Nephron (organoid): Measurements from ENCODE around the gene GLB1L2.

ENCODE experiments used
- H3K27ac Mint-ChIP-seq, 3 experiments: 2 replicates each; pipeline ENCODE4 v1.8.0; 2020; ENCODE audit warnings: mixed read lengths in 3 of 3, mild to moderate bottlenecking in 2 of 3, moderate library complexity in 1 of 3
- H3K27me3 Mint-ChIP-seq: 2 replicates; pipeline ENCODE4 v1.8.0; 2021; ENCODE audit warnings: low read depth, mild to moderate bottlenecking, moderate library complexity, mixed read lengths
- H3K36me3 Mint-ChIP-seq: 2 replicates; pipeline ENCODE4 v1.8.0; 2020; ENCODE audit warnings: low read depth, mixed read lengths
- H3K4me1 Mint-ChIP-seq: 2 replicates; pipeline ENCODE4 v1.8.0; 2020; ENCODE audit warnings: mixed read lengths
- H3K4me3 Mint-ChIP-seq, 3 experiments: 2 replicates each; pipeline ENCODE4 v1.8.0; 2020; ENCODE audit warnings: mild to moderate bottlenecking in 3 of 3, mixed read lengths in 3 of 3, moderate library complexity in 2 of 3
- H3K9me3 Mint-ChIP-seq: 2 replicates; pipeline ENCODE4 v1.8.0; 2020; ENCODE audit warnings: mixed read lengths
- TF ChIP-seq, protein P1 (sequence below), 3 experiments: fragments of 200-600 bp; sonication (generic); IDR thresholded peaks; one replicate each; pipeline ENCODE4 v1.5.0; 2021; ENCODE audit warnings: antibody characterized with exemption in 3 of 3; ENCODE audit not compliant: unreplicated experiment in 3 of 3

Gene GLB1L2

DNA sequence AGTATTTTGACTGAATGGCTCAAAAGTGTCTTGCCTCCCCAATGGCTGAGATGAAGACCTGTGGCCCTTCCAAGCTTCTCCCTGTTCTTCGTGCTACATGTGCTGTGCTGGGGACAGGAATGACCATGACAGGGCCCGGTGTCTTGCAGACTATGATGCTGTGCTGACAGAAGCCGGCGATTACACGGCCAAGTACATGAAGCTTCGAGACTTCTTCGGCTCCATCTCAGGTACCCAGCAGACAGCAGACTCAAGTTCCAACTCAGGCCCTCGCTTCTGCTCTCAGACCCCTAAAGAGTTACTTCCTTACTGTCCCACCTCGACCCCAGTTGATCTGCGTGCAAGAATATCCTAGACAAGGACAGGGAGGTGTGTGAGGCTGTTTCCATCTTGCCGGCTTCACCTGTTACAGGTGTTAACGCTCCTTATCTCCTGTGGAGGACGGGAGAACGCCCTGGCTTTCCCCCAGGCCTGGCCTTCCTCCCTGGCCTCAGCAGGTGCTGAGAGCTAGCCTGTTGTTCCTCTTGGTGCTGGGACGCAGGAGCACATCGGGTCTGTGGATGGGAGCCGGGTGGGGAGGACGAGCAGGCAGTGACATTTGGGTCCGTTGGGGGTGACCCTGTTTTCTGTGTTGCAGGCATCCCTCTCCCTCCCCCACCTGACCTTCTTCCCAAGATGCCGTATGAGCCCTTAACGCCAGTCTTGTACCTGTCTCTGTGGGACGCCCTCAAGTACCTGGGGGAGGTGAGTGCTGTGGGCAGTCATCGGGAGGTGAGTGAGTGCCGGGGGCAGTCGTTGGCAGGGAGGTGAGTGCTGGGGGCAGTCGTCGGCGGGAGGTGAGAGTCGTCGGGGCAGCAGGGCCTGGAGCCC is 38.1 kb downstream of the GLB1L2 start:
- H3K4me3 Mint-ChIP-seq: no peak overlapping the region
- TF ChIP-seq, protein P1, sequence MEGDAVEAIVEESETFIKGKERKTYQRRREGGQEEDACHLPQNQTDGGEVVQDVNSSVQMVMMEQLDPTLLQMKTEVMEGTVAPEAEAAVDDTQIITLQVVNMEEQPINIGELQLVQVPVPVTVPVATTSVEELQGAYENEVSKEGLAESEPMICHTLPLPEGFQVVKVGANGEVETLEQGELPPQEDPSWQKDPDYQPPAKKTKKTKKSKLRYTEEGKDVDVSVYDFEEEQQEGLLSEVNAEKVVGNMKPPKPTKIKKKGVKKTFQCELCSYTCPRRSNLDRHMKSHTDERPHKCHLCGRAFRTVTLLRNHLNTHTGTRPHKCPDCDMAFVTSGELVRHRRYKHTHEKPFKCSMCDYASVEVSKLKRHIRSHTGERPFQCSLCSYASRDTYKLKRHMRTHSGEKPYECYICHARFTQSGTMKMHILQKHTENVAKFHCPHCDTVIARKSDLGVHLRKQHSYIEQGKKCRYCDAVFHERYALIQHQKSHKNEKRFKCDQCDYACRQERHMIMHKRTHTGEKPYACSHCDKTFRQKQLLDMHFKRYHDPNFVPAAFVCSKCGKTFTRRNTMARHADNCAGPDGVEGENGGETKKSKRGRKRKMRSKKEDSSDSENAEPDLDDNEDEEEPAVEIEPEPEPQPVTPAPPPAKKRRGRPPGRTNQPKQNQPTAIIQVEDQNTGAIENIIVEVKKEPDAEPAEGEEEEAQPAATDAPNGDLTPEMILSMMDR (IDR thresholded peaks at IDR 0.05; ENCODE audit: unreplicated experiment in 3 of 3): no peak
- H3K27ac Mint-ChIP-seq: no peak overlapping the region
- H3K27me3 Mint-ChIP-seq: peaks cover 23% of the 10 kb centered on the region
- H3K36me3 Mint-ChIP-seq: no peaks in the 10 kb centered on the region
- H3K4me1 Mint-ChIP-seq: peaks cover 15% of the 10 kb centered on the region
- no peaks in the 10 kb centered on the region for H3K9me3 Mint-ChIP-seq

DNA sequence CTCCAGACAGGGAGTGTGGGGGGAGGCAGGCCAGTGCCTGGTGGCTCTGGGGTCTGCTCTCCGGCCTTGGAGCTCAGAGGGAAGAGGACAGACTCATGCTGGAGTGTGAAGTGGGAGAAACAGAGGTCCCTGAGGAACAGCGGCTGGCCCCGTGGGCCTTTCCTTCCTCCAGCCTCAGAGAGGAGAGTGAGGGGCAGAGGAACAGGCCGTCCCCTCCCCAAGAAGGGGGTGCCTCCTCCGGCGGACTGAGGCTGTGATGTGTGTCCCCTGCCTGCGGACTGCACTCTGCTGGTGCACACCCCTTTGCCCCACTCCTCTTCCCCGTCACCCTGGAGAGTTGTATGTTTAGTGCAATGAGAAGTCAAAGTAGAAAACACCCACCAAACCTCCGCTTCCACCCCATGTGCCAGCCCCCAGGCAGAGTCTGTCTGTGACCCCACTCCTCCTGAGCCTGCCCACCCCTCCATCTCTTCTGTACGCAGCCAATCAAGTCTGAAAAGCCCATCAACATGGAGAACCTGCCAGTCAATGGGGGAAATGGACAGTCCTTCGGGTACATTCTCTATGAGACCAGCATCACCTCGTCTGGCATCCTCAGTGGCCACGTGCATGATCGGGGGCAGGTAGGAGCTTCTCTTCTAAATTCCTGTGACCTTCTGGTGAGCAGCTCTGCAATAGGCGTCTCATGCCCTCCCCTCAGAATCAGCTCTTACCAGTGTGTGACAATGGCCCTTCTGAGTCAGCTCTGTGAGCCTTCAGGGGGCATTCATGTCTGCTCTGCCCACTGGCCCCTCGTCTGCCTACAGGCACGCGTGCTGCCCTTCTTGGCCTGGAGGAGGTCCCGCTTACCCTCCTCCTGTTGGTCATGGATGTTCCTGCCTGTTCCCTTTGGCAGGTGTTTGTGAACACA is 39.0 kb downstream of the GLB1L2 start:
- peaks cover 14% of the 10 kb centered on the region for H3K4me1 Mint-ChIP-seq
- H3K9me3 Mint-ChIP-seq: no peaks in the 10 kb centered on the region
- peaks cover 23% of the 10 kb centered on the region for H3K27me3 Mint-ChIP-seq
- H3K36me3 Mint-ChIP-seq: no peaks in the 10 kb centered on the region
- TF ChIP-seq, protein P1 (IDR thresholded peaks at IDR 0.05; ENCODE audit: unreplicated experiment in 3 of 3): no peak
- no peak overlapping the region for H3K4me3 Mint-ChIP-seq
- no peak overlapping the region for H3K27ac Mint-ChIP-seq

DNA sequence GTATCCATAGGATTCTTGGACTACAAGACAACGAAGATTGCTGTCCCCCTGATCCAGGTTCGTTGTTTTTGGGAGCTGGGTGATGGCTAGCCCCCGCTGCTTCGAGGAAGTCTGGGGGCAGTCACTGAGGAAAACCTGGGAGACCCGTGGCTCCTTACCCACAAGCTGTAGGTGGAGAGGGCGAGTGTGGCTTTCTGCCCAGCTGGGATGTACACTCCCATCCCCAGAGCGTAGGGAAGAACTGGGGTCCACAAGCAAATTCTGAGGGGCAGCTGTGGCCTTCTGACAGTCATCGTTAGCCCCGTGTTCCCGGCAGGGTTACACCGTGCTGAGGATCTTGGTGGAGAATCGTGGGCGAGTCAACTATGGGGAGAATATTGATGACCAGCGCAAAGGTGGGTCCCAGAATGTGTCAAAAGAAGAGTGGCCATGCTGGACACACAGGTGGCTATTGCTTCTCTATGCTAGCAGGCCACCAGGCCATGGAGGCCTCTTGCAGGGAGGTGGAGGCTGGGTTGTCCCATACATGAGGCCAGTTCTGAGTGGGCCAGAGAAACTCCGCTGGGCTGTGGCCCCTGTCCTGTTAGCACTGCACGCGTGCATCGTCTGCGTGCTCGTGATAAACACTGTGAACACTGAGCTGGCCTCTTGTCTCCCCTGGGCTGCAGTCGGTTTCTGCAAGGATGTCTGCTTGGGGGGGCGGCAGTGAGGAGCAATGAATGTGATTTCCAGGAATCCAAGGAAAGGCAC is 39.8 kb downstream of the GLB1L2 start:
- Mint-ChIP-seq H3K4me1 (peaks cover 6% of the 10 kb centered on the region), H3K27me3 (peaks cover 23% of the 10 kb centered on the region), H3K9me3 (no peaks in the 10 kb centered on the region)

DNA sequence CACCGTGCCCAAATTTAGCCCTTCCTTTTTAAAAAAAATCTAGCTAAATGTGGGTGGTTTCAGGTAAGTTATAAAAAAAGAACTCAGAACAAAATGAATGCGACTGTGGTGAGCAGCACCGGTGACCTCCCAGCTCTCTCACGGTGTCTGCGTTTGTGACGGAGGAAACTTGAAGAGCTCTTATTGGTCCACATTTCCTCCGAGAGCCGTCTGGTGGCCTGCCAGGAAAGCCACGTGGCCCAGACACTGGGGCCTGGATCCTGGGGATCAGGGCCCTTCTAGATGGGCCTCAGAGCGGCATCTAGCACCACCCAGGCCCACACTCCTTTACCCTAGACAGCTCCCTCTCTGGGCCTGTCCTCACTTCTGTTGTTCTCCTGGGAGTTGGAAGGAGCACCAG is 40.7 kb downstream of the GLB1L2 start:
- TF ChIP-seq, protein P1 (IDR thresholded peaks at IDR 0.05; ENCODE audit: unreplicated experiment in 3 of 3): no peak
- Mint-ChIP-seq H3K36me3 (no peaks in the 10 kb centered on the region), H3K27ac (no peak overlapping the region), H3K4me1 (no peaks in the 10 kb centered on the region), H3K27me3 (peaks cover 18% of the 10 kb centered on the region), H3K4me3 (no peak overlapping the region), H3K9me3 (no peaks in the 10 kb centered on the region)

More for the DNA sequence above, 39.8 kb downstream of the GLB1L2 start:
- Mint-ChIP-seq H3K36me3 (no peaks in the 10 kb centered on the region), H3K27ac (no peak overlapping the region), H3K4me3 (no peak overlapping the region)
- TF ChIP-seq, protein P1 (IDR thresholded peaks at IDR 0.05; ENCODE audit: unreplicated experiment in 3 of 3): no peak

DNA sequence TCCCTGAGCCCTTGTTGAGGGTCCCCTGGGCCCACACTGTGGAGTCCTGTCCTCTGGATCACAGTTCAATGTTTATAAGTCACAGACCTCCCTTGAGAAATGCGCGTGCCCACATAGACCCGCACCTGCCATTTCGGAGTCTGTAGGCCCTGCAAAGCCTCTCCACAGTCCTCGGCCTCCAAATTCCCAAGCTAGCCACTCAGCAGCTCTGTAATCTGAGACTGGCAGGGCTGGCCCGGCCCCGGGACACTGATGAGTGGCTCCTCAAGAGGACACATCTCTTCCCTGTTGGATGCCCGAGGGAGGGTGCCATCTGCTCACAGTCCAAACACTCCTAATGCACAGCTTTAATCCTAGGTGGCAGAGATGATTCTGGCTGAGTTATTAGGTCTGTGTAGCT is 41.2 kb downstream of the GLB1L2 start:
- Mint-ChIP-seq H3K36me3 (no peaks in the 10 kb centered on the region), H3K4me1 (no peaks in the 10 kb centered on the region), H3K27me3 (peaks cover 22% of the 10 kb centered on the region), H3K9me3 (no peaks in the 10 kb centered on the region), H3K27ac (no peak overlapping the region), H3K4me3 (no peak overlapping the region)
- TF ChIP-seq, protein P1 (IDR thresholded peaks at IDR 0.05; ENCODE audit: unreplicated experiment in 3 of 3): no peak
